ENCODE data around the gene NISCH. TPM values are rescaled to one million over a fixed set of nuclear protein-coding genes. Genes with fewer than 3 reads are reported as not detected.
A peak's percentile ranks its signal among the peaks of the same experiment; 100 is the strongest.

The NISCH gene
- total and polyA plus RNA-seq, 2 of the 8 experiments (the other 6 are each of a cell fraction or from before 2014, with no cell fraction given), result 71.2 to 71.9 TPM

GRCh38 chr3:52433328-52433995 is 21.9 kb upstream of the NISCH start:
- 85% methylated on average over 10 of the region's 10 CpGs; no CpG with 5 or more reads in 1 of the 2 experiments for WGBS, 2 experiments (ENCODE audit: extremely low coverage in 1 of 2, insufficient coverage in 1 of 2, insufficient read length in 1 of 2, insufficient replicate concordance in 2 of 2, low coverage in 1 of 2, low lambda C conversion rate in 2 of 2, missing lambda C conversion rate in 1 of 2)
- no peak overlapping the region for H2BK15ac ChIP-seq (ENCODE audit: low read length)
- no peaks in the 10 kb centered on the region for H3K27me3 ChIP-seq (replicated peaks in 1 of 4; ENCODE audit: control insufficient read depth in 3 of 4, extremely low read depth in 1 of 4, insufficient read depth in 3 of 4, low read length in 3 of 4)
- H4K8ac ChIP-seq (ENCODE audit: extremely low read depth, insufficient read depth, low read length), result no peak overlapping the region
- DNase-seq (ENCODE audit: low read depth in 1 of 2, low spot score in 2 of 2), result no peak
- no peak for FAIRE-seq
- H2BK12ac ChIP-seq (ENCODE audit: low read depth, low read length), result no peak overlapping the region
- H3K23ac ChIP-seq (ENCODE audit: insufficient read length), result no peak overlapping the region
- H3K4me3 ChIP-seq (ENCODE audit: extremely low read depth in 1 of 4, insufficient read depth in 2 of 4, low read depth in 3 of 4, low read length in 4 of 4), result no peak overlapping the region
- H3K79me1 ChIP-seq (ENCODE audit: low read depth, low read length), result no peaks in the 10 kb centered on the region
- H3K14ac ChIP-seq (ENCODE audit: insufficient read length), result no peak overlapping the region
- H4K5ac ChIP-seq (ENCODE audit: insufficient read length, low read depth, low read length), result no peak overlapping the region
- ChIA-PET CTCF (ENCODE audit: partially characterized antibody) (interaction anchor here (0.7 to 3.8 kb wide), 4 partner anchors 12 to 325 kb away, joined by 3 to 22 read pairs (median 6); no protein-coding TSS in a partner anchor), POLR2A (ENCODE audit: partially characterized antibody) (interaction anchor here (10.5 kb wide), 1 partner anchor 13 kb away, joined by 112 read pairs; the partner anchor contains the start of gene SEMA3G)
- no peak overlapping the region for H2BK120ac ChIP-seq (replicated peaks; ENCODE audit: low read depth, low read length)
- peaks cover 0 to 2% (median 0%) of the 10 kb centered on the region in 4 experiments; a peak in 1 of 7 replicates for H3K4me1 ChIP-seq (replicated peaks in 1 of 4; ENCODE audit: control insufficient read depth in 3 of 4, insufficient read depth in 4 of 4, low read length in 3 of 4)
- no peak overlapping the region for H3K4ac ChIP-seq (replicated peaks; ENCODE audit: insufficient read length, low read depth, low read length)
- H2BK20ac ChIP-seq (ENCODE audit: low read length), result no peak overlapping the region
- no peak overlapping the region for H2AFZ ChIP-seq (ENCODE audit: low read length)
- no peaks in the 10 kb centered on the region for H3K23me2 ChIP-seq (ENCODE audit: low read depth, low read length)
- TF ChIP-seq ATF2 (IDR thresholded peaks at IDR 0.05; ENCODE audit: low read length) (no peak), SUZ12 (IDR thresholded peaks at IDR 0.05; ENCODE audit: low read length) (no peak), BCL11A (IDR thresholded peaks at IDR 0.05; ENCODE audit: low read depth in 2 of 2, low read length in 2 of 2) (no peak), EP300 (IDR thresholded peaks at IDR 0.05; ENCODE audit: borderline replicate concordance in 1 of 2, low read depth in 2 of 2, low read length in 2 of 2) (no peak)
- H2BK5ac ChIP-seq (ENCODE audit: low read depth, low read length), result no peak overlapping the region
- no peak overlapping the region for H2AK5ac ChIP-seq (ENCODE audit: low read depth, low read length)
- H4K20me1 ChIP-seq (replicated peaks in 1 of 2; ENCODE audit: control insufficient read depth in 1 of 2, insufficient read depth in 2 of 2, low read length in 2 of 2), result no peaks in the 10 kb centered on the region
- no peak overlapping the region for H3K27ac ChIP-seq (ENCODE audit: low read depth, low read length)
- H3K9ac ChIP-seq (replicated peaks in 1 of 4; ENCODE audit: extremely low read depth in 1 of 4, low read depth in 3 of 4, low read length in 3 of 4), result no peak overlapping the region
- no peak overlapping the region for H3K4me2 ChIP-seq (ENCODE audit: insufficient read depth in 1 of 2, low read depth in 2 of 2, low read length in 2 of 2)
- peak overlapping the region; percentile 16 for H4K91ac ChIP-seq (replicated peaks; ENCODE audit: insufficient read length, low read length)
- no peaks in the 10 kb centered on the region for H3K79me2 ChIP-seq (ENCODE audit: control insufficient read depth in 1 of 2, insufficient read depth in 2 of 2, low read length in 2 of 2)
- no peaks in the 10 kb centered on the region for H3K36me3 ChIP-seq (ENCODE audit: control insufficient read depth in 2 of 4, insufficient read depth in 4 of 4, low read length in 3 of 4)
- no peak overlapping the region for H3K18ac ChIP-seq (ENCODE audit: extremely low read depth, low read length)
- no peaks in the 10 kb centered on the region for H3K9me3 ChIP-seq (ENCODE audit: insufficient read depth in 2 of 2, low read depth in 1 of 2, low read length in 1 of 2)
- H3K56ac ChIP-seq (replicated peaks; ENCODE audit: insufficient read length, low read depth, low read length), result no peak overlapping the region

All from H1 (cell line).